Measurements from ENCODE around the gene MEG3. TPM values are rescaled to one million over a fixed set of nuclear protein-coding genes. Genes with fewer than 3 reads are reported as not detected.

Gene MEG3
- total RNA-seq, 1 experiment from 2014 or later, result 338 TPM

DNA sequence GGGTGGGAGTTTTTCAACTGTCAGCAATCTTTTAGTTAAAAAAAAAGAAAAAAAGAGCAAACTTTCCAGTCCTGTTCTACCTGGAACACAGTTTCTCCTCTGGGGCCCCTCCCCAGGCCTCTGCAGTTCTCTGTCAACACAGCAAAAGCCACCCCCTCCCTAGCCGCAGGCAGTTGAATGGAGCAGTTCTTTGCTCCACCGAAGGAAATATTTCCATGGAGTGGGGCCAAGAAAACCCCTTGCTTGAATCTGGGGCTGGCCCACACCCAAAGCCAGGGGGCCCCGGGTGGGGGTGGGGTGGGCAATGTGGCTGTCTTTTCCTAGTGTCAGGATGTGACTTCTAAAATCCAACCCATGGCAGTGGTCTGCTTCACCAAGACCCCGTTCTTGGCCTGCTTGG lies 5.0 kb upstream of the MEG3 start (continued):
- TF ChIP-seq HMGXB4 (CRISPR knock-in tag; IDR thresholded peaks at IDR 0.05) (no peak), ZNF396 (CRISPR knock-in tag; IDR thresholded peaks at IDR 0.05; ENCODE audit: borderline replicate concordance) (no peak), ZNF425 (CRISPR knock-in tag; conservative IDR thresholded peaks at IDR 0.05) (no peak), ZNF512 (CRISPR knock-in tag; IDR thresholded peaks at IDR 0.05; ENCODE audit: borderline replicate concordance) (no peak)

DNA sequence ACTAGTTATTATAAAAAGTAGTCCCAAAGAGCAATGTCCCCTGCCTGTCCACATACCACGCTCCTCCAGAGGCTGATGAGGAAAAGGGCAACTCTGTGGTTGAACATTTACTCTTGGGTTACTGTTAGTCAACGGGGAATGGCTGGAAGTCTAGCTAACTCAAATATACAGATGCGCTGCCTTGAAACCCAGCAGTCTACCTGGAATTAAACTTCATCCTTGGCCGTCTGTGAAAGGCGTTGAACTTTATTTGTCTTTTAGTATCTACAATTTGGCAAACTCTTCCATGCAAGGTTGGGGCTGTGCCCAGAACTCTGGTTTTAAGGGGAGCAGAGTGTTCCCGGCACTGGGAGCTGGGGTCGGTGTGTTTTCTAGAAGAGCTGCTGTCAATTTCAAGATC lies 3.9 kb upstream of the MEG3 start:
- Mint-ChIP-seq H3K36me3 (peaks cover 6% of the 10 kb centered on the region), H3K4me3 (no peak overlapping the region), H3K27ac (no peak overlapping the region), H3K27me3 (ENCODE audit: low read depth) (peaks cover 26% of the 10 kb centered on the region), H3K9me3 (no peaks in the 10 kb centered on the region), H3K4me1 (peaks cover 24% of the 10 kb centered on the region)
- ChIA-PET POLR2A (no interaction called here), CTCF (interaction anchor here (1.3 kb wide), 1 partner anchor 29 kb away, joined by 3 read pairs; no protein-coding TSS in a partner anchor)
- no peak for TF ChIP-seq ZBTB21 (CRISPR knock-in tag; IDR thresholded peaks at IDR 0.05; ENCODE audit: borderline replicate concordance)
- TF ChIP-seq RORB (CRISPR knock-in tag; IDR thresholded peaks at IDR 0.05), result no peak
- TF ChIP-seq GABPB1 (CRISPR knock-in tag; IDR thresholded peaks at IDR 0.05), result no peak
- no peak for TF ChIP-seq HMGXB4 (CRISPR knock-in tag; IDR thresholded peaks at IDR 0.05)
- TF ChIP-seq, protein P1, sequence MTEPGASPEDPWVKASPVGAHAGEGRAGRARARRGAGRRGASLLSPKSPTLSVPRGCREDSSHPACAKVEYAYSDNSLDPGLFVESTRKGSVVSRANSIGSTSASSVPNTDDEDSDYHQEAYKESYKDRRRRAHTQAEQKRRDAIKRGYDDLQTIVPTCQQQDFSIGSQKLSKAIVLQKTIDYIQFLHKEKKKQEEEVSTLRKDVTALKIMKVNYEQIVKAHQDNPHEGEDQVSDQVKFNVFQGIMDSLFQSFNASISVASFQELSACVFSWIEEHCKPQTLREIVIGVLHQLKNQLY (CRISPR knock-in tag; IDR thresholded peaks at IDR 0.05), result no peak
- TF ChIP-seq, protein P2, sequence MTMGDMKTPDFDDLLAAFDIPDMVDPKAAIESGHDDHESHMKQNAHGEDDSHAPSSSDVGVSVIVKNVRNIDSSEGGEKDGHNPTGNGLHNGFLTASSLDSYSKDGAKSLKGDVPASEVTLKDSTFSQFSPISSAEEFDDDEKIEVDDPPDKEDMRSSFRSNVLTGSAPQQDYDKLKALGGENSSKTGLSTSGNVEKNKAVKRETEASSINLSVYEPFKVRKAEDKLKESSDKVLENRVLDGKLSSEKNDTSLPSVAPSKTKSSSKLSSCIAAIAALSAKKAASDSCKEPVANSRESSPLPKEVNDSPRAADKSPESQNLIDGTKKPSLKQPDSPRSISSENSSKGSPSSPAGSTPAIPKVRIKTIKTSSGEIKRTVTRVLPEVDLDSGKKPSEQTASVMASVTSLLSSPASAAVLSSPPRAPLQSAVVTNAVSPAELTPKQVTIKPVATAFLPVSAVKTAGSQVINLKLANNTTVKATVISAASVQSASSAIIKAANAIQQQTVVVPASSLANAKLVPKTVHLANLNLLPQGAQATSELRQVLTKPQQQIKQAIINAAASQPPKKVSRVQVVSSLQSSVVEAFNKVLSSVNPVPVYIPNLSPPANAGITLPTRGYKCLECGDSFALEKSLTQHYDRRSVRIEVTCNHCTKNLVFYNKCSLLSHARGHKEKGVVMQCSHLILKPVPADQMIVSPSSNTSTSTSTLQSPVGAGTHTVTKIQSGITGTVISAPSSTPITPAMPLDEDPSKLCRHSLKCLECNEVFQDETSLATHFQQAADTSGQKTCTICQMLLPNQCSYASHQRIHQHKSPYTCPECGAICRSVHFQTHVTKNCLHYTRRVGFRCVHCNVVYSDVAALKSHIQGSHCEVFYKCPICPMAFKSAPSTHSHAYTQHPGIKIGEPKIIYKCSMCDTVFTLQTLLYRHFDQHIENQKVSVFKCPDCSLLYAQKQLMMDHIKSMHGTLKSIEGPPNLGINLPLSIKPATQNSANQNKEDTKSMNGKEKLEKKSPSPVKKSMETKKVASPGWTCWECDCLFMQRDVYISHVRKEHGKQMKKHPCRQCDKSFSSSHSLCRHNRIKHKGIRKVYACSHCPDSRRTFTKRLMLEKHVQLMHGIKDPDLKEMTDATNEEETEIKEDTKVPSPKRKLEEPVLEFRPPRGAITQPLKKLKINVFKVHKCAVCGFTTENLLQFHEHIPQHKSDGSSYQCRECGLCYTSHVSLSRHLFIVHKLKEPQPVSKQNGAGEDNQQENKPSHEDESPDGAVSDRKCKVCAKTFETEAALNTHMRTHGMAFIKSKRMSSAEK (CRISPR knock-in tag; IDR thresholded peaks at IDR 0.05; ENCODE audit: borderline replicate concordance), result no peak
- no peak for TF ChIP-seq SP1 (CRISPR knock-in tag; conservative IDR thresholded peaks at IDR 0.05)
- TF ChIP-seq, protein P3, sequence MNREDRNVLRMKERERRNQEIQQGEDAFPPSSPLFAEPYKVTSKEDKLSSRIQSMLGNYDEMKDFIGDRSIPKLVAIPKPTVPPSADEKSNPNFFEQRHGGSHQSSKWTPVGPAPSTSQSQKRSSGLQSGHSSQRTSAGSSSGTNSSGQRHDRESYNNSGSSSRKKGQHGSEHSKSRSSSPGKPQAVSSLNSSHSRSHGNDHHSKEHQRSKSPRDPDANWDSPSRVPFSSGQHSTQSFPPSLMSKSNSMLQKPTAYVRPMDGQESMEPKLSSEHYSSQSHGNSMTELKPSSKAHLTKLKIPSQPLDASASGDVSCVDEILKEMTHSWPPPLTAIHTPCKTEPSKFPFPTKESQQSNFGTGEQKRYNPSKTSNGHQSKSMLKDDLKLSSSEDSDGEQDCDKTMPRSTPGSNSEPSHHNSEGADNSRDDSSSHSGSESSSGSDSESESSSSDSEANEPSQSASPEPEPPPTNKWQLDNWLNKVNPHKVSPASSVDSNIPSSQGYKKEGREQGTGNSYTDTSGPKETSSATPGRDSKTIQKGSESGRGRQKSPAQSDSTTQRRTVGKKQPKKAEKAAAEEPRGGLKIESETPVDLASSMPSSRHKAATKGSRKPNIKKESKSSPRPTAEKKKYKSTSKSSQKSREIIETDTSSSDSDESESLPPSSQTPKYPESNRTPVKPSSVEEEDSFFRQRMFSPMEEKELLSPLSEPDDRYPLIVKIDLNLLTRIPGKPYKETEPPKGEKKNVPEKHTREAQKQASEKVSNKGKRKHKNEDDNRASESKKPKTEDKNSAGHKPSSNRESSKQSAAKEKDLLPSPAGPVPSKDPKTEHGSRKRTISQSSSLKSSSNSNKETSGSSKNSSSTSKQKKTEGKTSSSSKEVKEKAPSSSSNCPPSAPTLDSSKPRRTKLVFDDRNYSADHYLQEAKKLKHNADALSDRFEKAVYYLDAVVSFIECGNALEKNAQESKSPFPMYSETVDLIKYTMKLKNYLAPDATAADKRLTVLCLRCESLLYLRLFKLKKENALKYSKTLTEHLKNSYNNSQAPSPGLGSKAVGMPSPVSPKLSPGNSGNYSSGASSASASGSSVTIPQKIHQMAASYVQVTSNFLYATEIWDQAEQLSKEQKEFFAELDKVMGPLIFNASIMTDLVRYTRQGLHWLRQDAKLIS (CRISPR knock-in tag; IDR thresholded peaks at IDR 0.05; ENCODE audit: borderline replicate concordance), result no peak
- no peak for TF ChIP-seq E2F5 (CRISPR knock-in tag; IDR thresholded peaks at IDR 0.05)
- TF ChIP-seq RELA (CRISPR knock-in tag; IDR thresholded peaks at IDR 0.05; ENCODE audit: borderline replicate concordance), result no peak
- TF ChIP-seq IRF2 (CRISPR knock-in tag; IDR thresholded peaks at IDR 0.05; ENCODE audit: borderline replicate concordance, low read depth), result no peak
- TF ChIP-seq FOXJ3 (CRISPR knock-in tag; IDR thresholded peaks at IDR 0.05; ENCODE audit: borderline replicate concordance), result no peak
- no peak for DNase-seq (ENCODE audit: low spot score)
- no peak for ATAC-seq
